K562 (cell line): ENCODE results near the gene BSDC1. TPM values are rescaled to one million over a fixed set of nuclear protein-coding genes. Genes with fewer than 3 reads are reported as not detected.

Experiments used
- ATAC-seq: fragments of 200-7000 bp; cut with Tn5 transposase; 3 replicates; pipeline ENCODE4 v1.9.1; 2020; ENCODE audit warnings: moderate library complexity
- BruUV-seq: library from RNA; stranded (reverse); fragments of 400-500 nt; replicated peaks from 2 replicates; lab custom pipeline; 2021; lab: Mats Ljungman, UMichigan
- CTCF ChIA-PET: fragments of 300-600 bp; formaldehyde crosslinking; extraction: SDS; loops from one replicate; lab custom pipeline; 2021; ENCODE audit warnings: low intra/inter-chr PET ratio; lab: Yijun Ruan, JAX
- POLR2A ChIA-PET: fragments of 300-600, 350-650 bp; sonication (Branson Sonifier 250); formaldehyde crosslinking; extraction: SDS; loops from one replicate; lab custom pipeline; 2021; ENCODE audit warnings: antibody characterized with exemption, inconsistent platforms; lab: Yijun Ruan, JAX
- DNase-seq, 4 experiments: peaks; one replicate each; pipeline versions ENCODE4 v3.0.0 to v3.0.0-alpha.2; 2011 to 2018; ENCODE audit warnings: low spot score in 3 of 4, mixed read lengths in 3 of 4; ENCODE audit errors: extremely low read depth in 1 of 4
- FAIRE-seq: peaks from 2 replicates; lab custom pipeline; 2011; peaks lifted over from hg19 to GRCh38; lab: Jason Lieb, UNC
- H2AFZ ChIP-seq: 2 replicates; pipeline ENCODE4 v1.6.0; 2011; ENCODE audit warnings: low read depth, low read length, control low read depth, inconsistent platforms
- H3K27ac ChIP-seq: fragments of 200-600 bp; 3 replicates; pipeline ENCODE4 v1.8.0; 2011; ENCODE audit warnings: low read depth, mild to moderate bottlenecking, control low read depth, inconsistent platforms, low read length, moderate library complexity, mixed read lengths; ENCODE audit errors: extremely low read depth
- H3K27me3 ChIP-seq, 2 experiments: fragments of 300-600 bp in 1 of 2; 2 replicates in 1 of 2; 3 replicates in 1 of 2; pipeline versions ENCODE4 v1.6.0 to v1.8.0; 2011; ENCODE audit warnings: inconsistent platforms in 2 of 2, low read length in 2 of 2, mild to moderate bottlenecking in 1 of 2, mixed read lengths in 1 of 2, moderate library complexity in 1 of 2; ENCODE audit not compliant: control insufficient read depth in 2 of 2, insufficient read depth in 2 of 2
- H3K36me3 ChIP-seq: fragments of 300-600 bp; 3 replicates; pipeline ENCODE4 v1.8.0; 2011; ENCODE audit warnings: mild to moderate bottlenecking, low read length, inconsistent platforms; ENCODE audit not compliant: control insufficient read depth, insufficient read depth
- H3K4me1 ChIP-seq, 2 experiments: fragments of 200-600 bp in 1 of 2; replicated peaks in 1 of 2; 2 replicates in 1 of 2; 3 replicates in 1 of 2; pipeline versions ENCODE4 v1.5.1 to v1.8.0; 2011; ENCODE audit warnings: inconsistent platforms in 2 of 2, low read length in 2 of 2, mild to moderate bottlenecking in 1 of 2, mixed read lengths in 1 of 2, moderate library complexity in 1 of 2; ENCODE audit not compliant: control insufficient read depth in 2 of 2, insufficient read depth in 2 of 2
- H3K4me2 ChIP-seq: 2 replicates; pipeline ENCODE4 v1.6.1; 2011; ENCODE audit warnings: low read length, control low read depth, inconsistent platforms, mixed read lengths; ENCODE audit not compliant: insufficient read depth
- H3K4me3 ChIP-seq: fragments of 200-600 bp; sonication (generic), shearing (Covaris generic); 2 replicates; pipeline ENCODE4 v1.5.1; 2016; ENCODE audit warnings: control low read depth, inconsistent platforms
- H3K79me2 ChIP-seq: fragments of 200-600 bp; 3 replicates; pipeline ENCODE4 v1.8.0; 2011; ENCODE audit warnings: low read length, inconsistent platforms; ENCODE audit not compliant: control insufficient read depth, insufficient read depth
- H3K9ac ChIP-seq, 2 experiments: 2 replicates each; pipeline versions ENCODE4 v1.6.0 to v1.6.1; 2011; ENCODE audit warnings: low read depth in 2 of 2, low read length in 2 of 2, control low read depth in 1 of 2, inconsistent platforms in 1 of 2, mild to moderate bottlenecking in 1 of 2, mixed read lengths in 1 of 2; ENCODE audit not compliant: insufficient read depth in 1 of 2
- H3K9me1 ChIP-seq: one replicate; pipeline ENCODE4 v1.6.0; 2011; ENCODE audit warnings: inconsistent platforms, mild to moderate bottlenecking, low read length, moderate library complexity; ENCODE audit not compliant: control insufficient read depth, insufficient read depth
- H3K9me3 ChIP-seq: replicated peaks from 2 replicates; pipeline ENCODE4 v1.5.1; 2011; ENCODE audit warnings: low read depth, low read length, inconsistent platforms; ENCODE audit not compliant: control insufficient read depth, insufficient read depth
- H4K20me1 ChIP-seq: replicated peaks from 2 replicates; pipeline ENCODE4 v1.6.1; 2011; ENCODE audit warnings: low read length, inconsistent platforms, mixed read lengths; ENCODE audit not compliant: control insufficient read depth, insufficient read depth
- ATF7 ChIP-seq: fragments of 450-650 bp; IDR thresholded peaks from 2 replicates; pipeline ENCODE4 v1.7.1; 2014; ENCODE audit warnings: mild to moderate bottlenecking, moderate library complexity
- BMI1 ChIP-seq: fragments of 150-350 bp; IDR thresholded peaks from 2 replicates; pipeline ENCODE4 v1.6.1; 2014; ENCODE audit warnings: low read length
- CBX1 ChIP-seq: sonication (generic); IDR thresholded peaks from 2 replicates; pipeline ENCODE4 v1.6.1; 2016; ENCODE audit warnings: antibody characterized with exemption, low read depth, mild to moderate bottlenecking
- GTF2F1 ChIP-seq: IDR thresholded peaks from 2 replicates; pipeline ENCODE4 v1.6.1; 2011; ENCODE audit warnings: low read depth, low read length, improper control_type of control experiment
- IFI16 ChIP-seq: fragments of 250-450 bp; sonication (Bioruptor Pico); IDR thresholded peaks from 2 replicates; pipeline ENCODE4 v2.1.2; 2022; ENCODE audit warnings: mild to moderate bottlenecking, inconsistent platforms
- KAT7 ChIP-seq: sonication (generic); formaldehyde crosslinking; IDR thresholded peaks from 2 replicates; pipeline ENCODE4 v1.8.0; 2022; ENCODE audit warnings: missing genetic modification reagents, mild to moderate bottlenecking, borderline replicate concordance
- MEF2A ChIP-seq: IDR thresholded peaks from 2 replicates; pipeline ENCODE4 v1.6.1; 2011; ENCODE audit warnings: low read depth, mild to moderate bottlenecking, low read length, moderate library complexity; ENCODE audit not compliant: control insufficient read depth
- NFYB ChIP-seq: IDR thresholded peaks from 2 replicates; pipeline ENCODE4 v1.6.1; 2011; ENCODE audit warnings: mild to moderate bottlenecking, moderate library complexity; ENCODE audit not compliant: insufficient read length; ENCODE audit errors: extremely low read depth
- PML ChIP-seq: IDR thresholded peaks from 2 replicates; pipeline ENCODE4 v1.6.1; 2012; ENCODE audit warnings: low read length, inconsistent platforms
- POLR2A ChIP-seq: fragments of 450-650 bp; conservative IDR thresholded peaks from 2 replicates; pipeline ENCODE4 v1.6.1; 2016
- POLR2AphosphoS5 ChIP-seq: IDR thresholded peaks from 2 replicates; pipeline ENCODE4 v1.6.1; 2011; ENCODE audit warnings: mild to moderate bottlenecking, low read depth, low read length, moderate library complexity; ENCODE audit not compliant: control insufficient read depth, insufficient read depth
- POLR2H ChIP-seq: IDR thresholded peaks from 2 replicates; pipeline ENCODE4 v1.6.1; 2016; ENCODE audit warnings: missing genetic modification characterization, low read depth, mild to moderate bottlenecking, control low read depth, missing compliant biosample characterization, moderate library complexity
- SAFB ChIP-seq: fragments of 200-400 bp; formaldehyde crosslinking; IDR thresholded peaks from 2 replicates; pipeline ENCODE4 v1.6.1; 2017; ENCODE audit warnings: low read depth, low read length, borderline replicate concordance
- SIN3A ChIP-seq, 2 experiments: fragments of 150-350 bp in 1 of 2; IDR thresholded peaks; 2 replicates each; pipeline ENCODE4 v1.6.1; 2011 to 2016; ENCODE audit warnings: borderline replicate concordance in 2 of 2, low read depth in 2 of 2, low read length in 2 of 2, mild to moderate bottlenecking in 2 of 2, moderate library complexity in 2 of 2; ENCODE audit not compliant: control insufficient read depth in 1 of 2
- SMARCA4 ChIP-seq: fragments of 450-650 bp; IDR thresholded peaks from 2 replicates; pipeline ENCODE4 v1.6.1; 2016
- TAL1 ChIP-seq: fragments of 450-650 bp; IDR thresholded peaks from 2 replicates; pipeline ENCODE4 v1.6.1; 2016; ENCODE audit warnings: mild to moderate bottlenecking
- TCF7 ChIP-seq: sonication (generic); IDR thresholded peaks from 2 replicates; pipeline ENCODE4 v1.6.1; 2016; ENCODE audit warnings: antibody characterized with exemption, borderline replicate concordance
- ZFX ChIP-seq: sonication (generic); formaldehyde crosslinking; IDR thresholded peaks from 2 replicates; pipeline ENCODE4 v1.8.0; 2022; ENCODE audit warnings: mild to moderate bottlenecking, missing genetic modification reagents, moderate library complexity
- WGBS: fragments of 100-300 bp; shearing (Covaris generic); methylation state at CpG from one replicate; pipeline ENCODE4 v1.1.6; 2016; ENCODE audit warnings: low coverage, mixed read lengths; ENCODE audit not compliant: insufficient coverage; ENCODE audit errors: missing lambda C conversion rate; 5-methylcytosine and 5-hydroxymethylcytosine counted together
- in situ Hi-C: fragments of 300-500 bp; cut with MboI; formaldehyde crosslinking; loops from 4 replicates; pipeline ENCODE4 v1.15.0; 2018; ENCODE audit warnings: inconsistent platforms, mixed read lengths
- intact Hi-C: fragments of 100-400 bp; cut with micrococcal nuclease; formaldehyde crosslinking; loops from 2 replicates; pipeline ENCODE4 v1.14.2; 2022
- polyA plus RNA-seq, 8 experiments: library from polyadenylated mRNA; depleted of rRNA in 4 of 8; stranded (reverse) in 5 of 8; unstranded in 3 of 8; fragments of >200 nt; fragmentation: Nextera tagmentation in 2 of 8; fragmentation: Illumina TruSeq in 1 of 8; extraction: Ambion mirVana in 2 of 8; extraction: Trizol in 1 of 8; gene quantifications; 2 replicates each; pipeline versions ENCODE4 v1.2.1 to v1.2.3, GENCODE V29; 2011 to 2014; ENCODE audit warnings: inconsistent platforms in 1 of 8, missing spikeins in 1 of 8
- total RNA-seq, 7 experiments: library from RNA; depleted of rRNA in 6 of 7; stranded (reverse); fragments of >200 nt in 6 of 7; fragmentation: Illumina TruSeq in 2 of 7; extraction: Trizol in 2 of 7; gene quantifications; 2 replicates each; pipeline versions ENCODE4 v1.2.1 to v1.2.3, GENCODE V29; 2011 to 2021; ENCODE audit warnings: low replicate concordance in 1 of 7
- TF ChIP-seq, protein P1 (sequence below): fragments of 250-450 bp; sonication (Bioruptor Pico); IDR thresholded peaks from 2 replicates; pipeline ENCODE4 v1.6.1; 2021; ENCODE audit warnings: mild to moderate bottlenecking
- TF ChIP-seq, protein P2 (sequence below): sonication (generic); formaldehyde crosslinking; IDR thresholded peaks from 2 replicates; pipeline ENCODE4 v1.8.0; 2022; ENCODE audit warnings: mild to moderate bottlenecking, low read depth, missing genetic modification reagents
- TF ChIP-seq, protein P3 (sequence below), 2 experiments: IDR thresholded peaks; 2 replicates each; pipeline ENCODE4 v1.6.1; 2011; ENCODE audit warnings: borderline replicate concordance in 1 of 2, control low read depth in 1 of 2, low read depth in 1 of 2, low read length in 1 of 2, mild to moderate bottlenecking in 1 of 2, mixed read lengths in 1 of 2, moderate library complexity in 1 of 2; ENCODE audit not compliant: insufficient read depth in 1 of 2, insufficient read length in 1 of 2, poor library complexity in 1 of 2, severe bottlenecking in 1 of 2; ENCODE audit errors: extremely low read depth in 1 of 2

Gene BSDC1
- total and polyA plus RNA-seq, 9 of the 15 experiments (the other 6 are each of a cell fraction or from before 2014, with no cell fraction given) = 10.2 to 96.8 (median 73.1) TPM

DNA sequence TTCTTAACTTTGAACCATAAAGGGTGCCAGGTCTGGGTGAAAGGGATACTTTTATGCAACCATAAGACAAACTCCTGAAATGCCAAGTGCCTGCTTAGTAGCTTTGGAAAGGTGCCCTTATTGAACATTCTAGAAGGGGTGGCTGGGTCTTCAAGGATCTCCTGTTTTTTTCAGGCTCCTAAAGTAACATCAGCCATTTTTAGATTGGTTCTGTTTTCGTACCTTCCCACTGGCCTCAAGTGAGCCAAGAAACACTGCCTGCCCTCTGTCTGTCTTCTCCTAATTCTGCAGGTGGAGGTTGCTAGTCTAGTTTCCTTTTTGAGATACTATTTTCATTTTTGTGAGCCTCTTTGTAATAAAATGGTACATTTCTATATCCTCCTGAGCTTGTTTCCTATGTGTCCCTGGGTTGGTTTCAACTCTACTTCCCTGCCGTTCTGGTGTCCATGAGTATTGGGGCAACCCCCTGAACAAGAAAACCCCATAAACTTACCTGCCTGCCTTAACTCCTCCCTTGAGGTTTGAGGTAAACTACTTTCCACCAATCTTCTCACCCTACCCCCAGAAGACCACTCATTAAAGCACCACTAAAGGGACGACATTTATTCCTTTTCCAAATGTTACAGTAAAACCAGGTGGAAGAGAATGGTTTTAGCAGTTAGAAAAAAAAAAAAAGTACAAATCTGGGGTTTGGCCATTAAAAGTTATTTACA, 60.8 kb downstream of the BSDC1 start:
- Histone ChIP-seq H4K20me1 (peaks cover 17% of the 10 kb centered on the region; the same call in 1 of the 2 replicates), H3K36me3 (peaks cover 66% of the 10 kb centered on the region)
- TF ChIP-seq SMARCA4 (no peak), TCF7 (no peak), MEF2A (no peak), BMI1 (no peak), KAT7 (no peak), POLR2AphosphoS5 (peak; percentile 10; the same call in 1 of the 2 replicates), SAFB (no peak), POLR2A (peak; percentile 25), TAL1 (no peak), CBX1 (no peak), ZFX (CRISPR knock-in tag) (no peak), IFI16 (CRISPR knock-in tag) (no peak), SIN3A (IDR thresholded peaks at IDR 0.05; ENCODE audit: borderline replicate concordance in 2 of 2, control insufficient read depth in 1 of 2, low read depth in 2 of 2, low read length in 2 of 2) (0 out of 4 replicates have a peak, but pooled peaks of 1 of the 2 experiments have one; percentile 22), ATF7 (no peak), GTF2F1 (no peak), PML (peak; percentile 28), POLR2H (tag) (0 out of 2 replicates have a peak, but pooled peaks have one; percentile 25), NFYB (no peak)
- TF ChIP-seq, protein P1, sequence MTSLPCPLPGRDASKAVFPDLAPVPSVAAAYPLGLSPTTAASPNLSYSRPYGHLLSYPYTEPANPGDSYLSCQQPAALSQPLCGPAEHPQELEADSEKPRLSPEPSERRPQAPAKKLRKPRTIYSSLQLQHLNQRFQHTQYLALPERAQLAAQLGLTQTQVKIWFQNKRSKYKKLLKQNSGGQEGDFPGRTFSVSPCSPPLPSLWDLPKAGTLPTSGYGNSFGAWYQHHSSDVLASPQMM (CRISPR knock-in tag) = no peak
- TF ChIP-seq, protein P2, sequence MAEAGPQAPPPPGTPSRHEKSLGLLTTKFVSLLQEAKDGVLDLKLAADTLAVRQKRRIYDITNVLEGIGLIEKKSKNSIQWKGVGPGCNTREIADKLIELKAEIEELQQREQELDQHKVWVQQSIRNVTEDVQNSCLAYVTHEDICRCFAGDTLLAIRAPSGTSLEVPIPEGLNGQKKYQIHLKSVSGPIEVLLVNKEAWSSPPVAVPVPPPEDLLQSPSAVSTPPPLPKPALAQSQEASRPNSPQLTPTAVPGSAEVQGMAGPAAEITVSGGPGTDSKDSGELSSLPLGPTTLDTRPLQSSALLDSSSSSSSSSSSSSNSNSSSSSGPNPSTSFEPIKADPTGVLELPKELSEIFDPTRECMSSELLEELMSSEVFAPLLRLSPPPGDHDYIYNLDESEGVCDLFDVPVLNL = no peak
- TF ChIP-seq, protein P3, sequence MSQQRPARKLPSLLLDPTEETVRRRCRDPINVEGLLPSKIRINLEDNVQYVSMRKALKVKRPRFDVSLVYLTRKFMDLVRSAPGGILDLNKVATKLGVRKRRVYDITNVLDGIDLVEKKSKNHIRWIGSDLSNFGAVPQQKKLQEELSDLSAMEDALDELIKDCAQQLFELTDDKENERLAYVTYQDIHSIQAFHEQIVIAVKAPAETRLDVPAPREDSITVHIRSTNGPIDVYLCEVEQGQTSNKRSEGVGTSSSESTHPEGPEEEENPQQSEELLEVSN (IDR thresholded peaks at IDR 0.05; ENCODE audit: borderline replicate concordance in 1 of 2, extremely low read depth in 1 of 2, insufficient read depth in 1 of 2, insufficient read length in 1 of 2, low read depth in 1 of 2, low read length in 1 of 2, poor library complexity in 1 of 2, severe bottlenecking in 1 of 2) = no peak

More for the DNA sequence above, 60.8 kb downstream of the BSDC1 start:
- BruUV-seq = TSS peak; percentile 66
- ChIA-PET POLR2A (interaction anchor here (0.6 to 5.9 kb wide), 23 partner anchors 12 to 204 kb away, joined by 3 to 75 read pairs (median 4); partner anchors contain the start of genes BSDC1, CCDC28B and TXLNA), CTCF (no interaction called here)
- DNase-seq (no peak), FAIRE-seq (no peak), ATAC-seq (no peak)
- Histone ChIP-seq H3K9ac (no peak overlapping the region), H3K4me3 (no peak overlapping the region; the same call in 1 of the 2 replicates), H3K27me3 (no peaks in the 10 kb centered on the region), H3K9me3 (no peaks in the 10 kb centered on the region), H3K27ac (0 out of 3 replicates have a peak overlapping the region, but pooled peaks have one; percentile 20), H3K79me2 (peaks cover 27% of the 10 kb centered on the region), H3K4me1 (peaks cover 20 to 40% of the 10 kb centered on the region in 2 experiments), H3K9me1 (peaks cover 6% of the 10 kb centered on the region), H2AFZ (no peak overlapping the region), H3K4me2 (no peak overlapping the region; the same call in 1 of the 2 replicates)
- intact Hi-C loops = no loop called here
- in situ Hi-C loops = no loop called here
- 71% methylated on average over 3 of the region's 3 CpGs for WGBS
